Forelimb muscle (tissue), 1 donor: ENCODE data around the gene WDR27. TPM values are rescaled to one million over a fixed set of nuclear protein-coding genes. Genes with fewer than 3 reads are reported as not detected.
"Not testable (repeated sequence)": the region's sequence is repeated elsewhere in the genome, so short reads cannot be mapped to it uniquely, and the experiment has no call there.

Source experiments
- DNase-seq: peaks from one replicate; pipeline ENCODE4 v3.0.0-alpha.2; 2013; ENCODE audit warnings: low read depth
- polyA plus RNA-seq: library from polyadenylated mRNA; unstranded; fragments of 120-200 nt; gene quantifications from one replicate; pipeline ENCODE4 v1.2.1, GENCODE V29; 2013; ENCODE audit not compliant: insufficient read length

WDR27 gene
- polyA plus RNA-seq, 1 donor: 42.5 TPM

DNA sequence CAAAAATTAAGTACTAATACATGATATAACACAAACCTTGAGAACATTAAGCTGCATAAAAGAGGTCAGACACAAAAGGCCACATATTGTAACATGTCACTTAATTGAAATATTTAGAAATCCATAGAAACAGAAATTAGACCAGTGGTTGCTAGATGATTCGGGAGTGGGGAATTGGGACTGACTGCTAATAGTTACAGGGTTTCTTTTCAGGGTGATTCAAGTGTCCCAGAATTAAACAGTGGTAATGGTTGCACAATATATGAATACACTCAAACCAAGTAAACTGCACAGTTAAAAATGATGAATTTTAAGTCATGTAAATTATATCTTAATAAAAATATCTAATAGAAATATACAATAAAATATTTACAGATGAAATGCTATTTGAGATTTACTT lies 174.5 kb downstream of the WDR27 start:
- no peak for DNase-seq

- no peak for DNase-seq
These were observed 180.0 kb downstream of the WDR27 start for GRCh38 chr6:169521825-169522224.

- DNase-seq: no peak
These were observed 181.7 kb downstream of the WDR27 start for GRCh38 chr6:169520104-169520503.

- no peak for DNase-seq
These were observed 183.4 kb downstream of the WDR27 start for GRCh38 chr6:169518451-169518850.

GRCh38 chr6:169513478-169514193 lies 188.2 kb downstream of the WDR27 start:
- no peak for DNase-seq

DNA sequence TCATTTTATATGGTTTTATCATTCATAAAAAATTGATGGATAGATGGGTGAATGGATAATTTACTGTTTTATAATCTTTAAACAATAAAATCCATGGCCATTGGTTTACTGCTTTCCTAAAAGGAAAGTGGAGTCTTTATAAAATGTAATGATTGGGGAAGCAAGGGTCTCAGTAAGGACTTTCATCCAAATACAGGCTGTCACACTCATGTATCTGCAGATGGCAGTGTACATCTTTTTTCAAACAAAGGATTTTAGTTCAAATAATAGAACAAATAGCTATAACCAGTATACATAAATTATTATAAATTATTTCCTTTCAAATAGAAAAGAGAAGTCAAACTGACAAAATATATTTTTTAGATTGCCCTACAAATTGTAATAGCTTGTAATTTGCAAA lies 190.0 kb downstream of the WDR27 start:
- DNase-seq: not testable (repeated sequence)

DNA sequence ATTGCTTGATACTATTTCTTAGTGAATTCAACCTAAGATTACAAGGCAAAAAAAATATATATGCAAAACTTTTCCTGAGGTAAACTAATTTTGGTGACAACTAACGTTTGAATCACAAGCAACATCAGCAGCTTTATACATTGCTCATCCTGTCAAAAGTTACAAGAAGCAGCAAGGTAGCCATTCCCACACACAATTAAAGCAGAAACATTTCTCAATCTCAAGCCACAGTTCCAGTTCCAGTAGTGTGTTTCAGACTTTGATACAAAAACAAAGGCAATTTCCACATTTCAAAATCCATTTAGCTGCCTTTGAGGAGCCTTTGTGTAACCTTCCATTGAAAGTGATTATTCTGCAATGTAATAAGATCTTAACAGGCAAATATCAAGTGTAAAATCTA lies 191.0 kb downstream of the WDR27 start:
- DNase-seq: no peak

DNA sequence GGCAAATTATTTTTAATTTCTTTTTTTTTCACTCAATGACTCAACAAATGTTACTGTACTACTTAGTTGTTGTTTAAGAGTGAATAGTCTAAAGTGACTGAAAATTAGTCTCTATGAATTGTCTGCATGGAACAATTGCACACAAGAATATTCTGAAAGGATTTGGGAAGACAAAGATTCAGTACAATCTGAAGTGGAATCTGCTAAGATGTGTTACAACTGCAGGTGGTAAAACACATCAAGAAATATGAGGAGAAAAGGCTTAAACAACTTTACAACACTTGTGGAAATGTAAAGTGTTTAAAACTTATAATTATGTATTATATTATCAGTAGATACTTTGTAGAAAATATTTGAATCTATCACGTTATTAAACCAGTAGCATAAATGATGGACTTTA lies 193.4 kb downstream of the WDR27 start:
- no peak for DNase-seq

GRCh38 chr6:169503422-169504152 lies 198.2 kb downstream of the WDR27 start:
- peak; percentile 56 for DNase-seq

DNA sequence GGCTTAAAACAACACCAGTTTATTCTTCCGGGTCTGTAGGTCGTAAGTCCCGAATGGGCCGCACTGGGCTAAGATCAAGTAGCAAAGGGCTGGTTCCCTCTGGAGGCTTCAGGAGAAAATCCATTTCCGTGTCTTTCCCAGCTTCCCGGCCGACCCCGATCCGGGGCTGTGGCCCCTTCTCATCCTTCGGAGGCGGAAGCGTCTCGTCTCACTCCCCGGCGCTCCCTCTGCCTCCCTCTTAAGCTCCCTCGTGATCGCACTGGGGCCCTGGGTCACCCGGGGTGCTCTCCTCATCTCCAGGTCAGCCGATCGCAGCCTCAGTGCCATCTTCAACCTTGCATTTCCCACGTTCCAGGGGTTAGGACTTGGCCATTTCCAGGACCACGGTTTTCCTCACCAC lies 199.4 kb downstream of the WDR27 start:
- no peak for DNase-seq

DNA sequence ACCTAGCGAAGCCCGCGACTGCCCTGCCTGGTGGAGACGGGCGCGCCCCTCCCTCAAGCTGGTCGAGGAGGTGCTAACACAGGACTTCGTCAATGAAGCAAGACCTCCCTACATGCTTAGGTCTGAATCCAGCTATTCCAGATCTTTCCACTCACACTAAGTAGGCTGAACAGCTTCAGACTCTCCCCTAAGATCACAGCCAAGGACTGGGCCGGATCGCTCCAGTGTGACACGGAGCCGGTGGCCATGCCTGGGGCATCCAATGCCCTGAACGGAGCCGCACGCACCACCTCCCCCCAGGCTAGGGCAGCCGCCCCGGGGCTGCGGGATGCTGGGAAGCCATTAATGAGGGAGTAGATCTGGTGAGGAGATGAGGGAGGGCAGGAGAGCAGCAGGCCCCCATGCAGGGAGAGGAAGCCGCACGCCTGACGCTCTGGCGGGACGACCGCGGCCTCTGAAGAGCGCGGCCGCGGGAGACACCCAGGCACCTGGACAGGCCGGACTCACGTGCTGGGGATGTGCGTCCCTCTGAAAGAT lies 200.0 kb downstream of the WDR27 start:
- no peak for DNase-seq

- DNase-seq: no peak
These were observed 200.7 kb downstream of the WDR27 start for GRCh38 chr6:169501128-169501527.

DNA sequence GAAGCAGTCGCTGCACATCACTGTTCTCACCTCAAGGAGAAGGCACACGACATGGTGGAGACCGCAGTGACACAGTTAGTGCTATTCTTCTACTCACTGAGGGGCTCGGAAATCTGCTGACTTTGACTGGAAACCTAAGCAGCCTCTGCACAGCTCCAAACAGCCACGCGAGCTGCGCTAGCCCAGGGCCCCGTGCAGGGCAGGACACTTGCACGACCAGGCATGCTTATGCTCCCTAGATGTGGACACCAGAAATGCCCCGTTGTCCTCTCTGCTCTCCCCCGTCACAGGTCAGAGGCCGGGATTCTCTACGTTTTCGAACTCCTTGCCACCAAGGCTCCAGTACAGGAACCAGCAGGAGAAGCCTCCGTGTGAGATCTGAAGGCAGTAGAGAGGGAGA lies 201.1 kb downstream of the WDR27 start:
- no peak for DNase-seq

DNA sequence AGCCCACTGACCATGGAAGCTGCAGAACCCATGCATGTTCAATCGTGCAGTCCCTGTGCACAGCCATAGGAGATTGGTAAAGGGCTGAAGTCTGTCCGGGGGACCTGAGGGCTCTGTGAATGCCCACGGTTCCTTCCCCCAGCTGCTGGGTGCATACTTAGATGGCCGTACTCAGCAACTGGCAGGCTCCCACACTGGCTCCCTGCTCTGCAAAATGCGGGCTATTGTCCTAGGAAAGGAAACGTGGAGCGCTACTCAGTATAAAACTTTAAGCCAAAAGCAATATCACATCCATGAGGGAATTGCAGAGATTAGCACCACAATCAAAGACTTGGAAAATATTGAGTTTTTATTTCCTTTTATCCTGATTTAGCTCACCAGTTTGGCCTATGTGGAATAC lies 202.0 kb downstream of the WDR27 start:
- no peak for DNase-seq

DNA sequence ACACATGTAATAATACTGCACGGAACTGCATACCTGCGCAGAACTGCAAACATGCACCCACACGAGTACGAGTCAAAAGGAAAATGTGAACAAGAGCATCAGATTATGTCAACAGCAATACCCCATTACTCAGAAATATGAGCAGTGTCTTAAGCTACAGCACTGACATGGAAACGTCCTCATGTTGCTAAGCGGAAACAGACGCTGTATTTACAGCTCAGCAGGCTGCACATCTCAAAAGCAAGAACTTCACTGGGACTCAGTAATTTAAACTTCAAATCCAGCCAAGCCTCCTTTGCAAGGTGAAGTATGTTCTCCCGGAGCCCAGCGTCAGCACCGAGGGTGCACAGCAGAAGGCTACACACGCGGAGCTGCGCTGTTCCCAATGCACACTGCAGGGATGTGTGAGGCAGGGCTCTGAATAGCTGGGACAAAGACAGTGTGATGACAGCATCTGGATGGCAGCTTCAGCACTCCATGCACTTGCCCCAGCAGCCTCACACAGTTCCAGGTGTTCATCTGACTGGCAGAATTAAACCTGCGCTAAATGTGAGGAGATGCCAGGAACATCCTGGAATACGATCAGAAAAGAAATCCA lies 202.8 kb downstream of the WDR27 start:
- no peak for DNase-seq

DNA sequence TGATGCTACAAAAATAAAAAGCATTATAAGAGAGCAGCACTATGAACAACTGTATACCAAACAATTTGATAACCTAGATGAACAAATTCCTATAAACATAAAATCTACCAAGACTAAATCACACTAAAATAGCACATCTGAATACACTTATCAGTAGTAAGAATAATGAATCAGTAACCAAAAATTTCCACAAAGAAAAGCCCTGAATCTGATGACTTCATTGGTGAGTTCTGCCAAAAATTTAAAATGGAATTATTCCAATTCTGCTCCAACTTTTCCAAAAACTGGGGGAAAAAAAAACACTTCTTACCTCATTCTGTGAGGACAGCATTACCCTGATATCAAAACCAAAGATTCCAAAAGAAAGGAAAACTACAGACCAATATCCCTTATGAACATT lies 206.2 kb downstream of the WDR27 start:
- DNase-seq: no peak

DNA sequence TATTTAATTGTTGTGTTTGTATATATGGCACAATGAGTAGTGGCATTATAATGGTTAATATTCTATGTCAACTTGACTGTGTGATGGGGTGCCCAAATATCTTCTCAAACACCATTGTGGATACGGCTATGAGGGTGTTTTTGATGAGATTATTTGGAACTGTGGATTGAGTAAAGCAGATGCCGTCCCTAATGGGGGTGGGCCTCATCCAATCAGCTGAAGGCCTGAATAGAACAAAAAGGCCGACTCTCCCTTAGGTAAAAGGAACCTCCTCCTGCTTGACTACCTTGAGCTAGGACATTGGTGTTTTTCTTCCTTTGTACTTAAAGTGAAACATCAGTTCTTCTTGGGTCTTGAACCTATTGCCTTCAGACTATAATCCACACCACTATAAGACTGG lies 207.8 kb downstream of the WDR27 start:
- no peak for DNase-seq

DNA sequence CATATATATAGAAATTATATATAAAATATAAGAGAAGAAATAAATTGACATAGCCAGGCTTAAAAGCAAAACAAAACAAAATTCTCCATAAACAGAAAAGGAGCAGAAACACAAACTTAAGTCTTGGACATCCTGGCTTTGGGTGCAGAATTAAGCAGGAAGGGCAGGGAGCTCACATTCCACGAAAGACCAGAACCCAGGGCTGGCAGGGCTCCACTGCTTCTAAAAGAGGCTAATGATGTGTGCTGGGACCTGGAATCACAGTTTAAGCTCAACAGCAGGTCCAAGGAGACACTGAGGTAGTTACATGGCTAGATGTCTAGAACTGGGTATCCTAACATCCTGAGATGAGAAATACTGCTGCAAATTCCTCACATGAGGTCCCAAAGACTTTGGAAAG lies 210.3 kb downstream of the WDR27 start:
- no peak for DNase-seq

DNA sequence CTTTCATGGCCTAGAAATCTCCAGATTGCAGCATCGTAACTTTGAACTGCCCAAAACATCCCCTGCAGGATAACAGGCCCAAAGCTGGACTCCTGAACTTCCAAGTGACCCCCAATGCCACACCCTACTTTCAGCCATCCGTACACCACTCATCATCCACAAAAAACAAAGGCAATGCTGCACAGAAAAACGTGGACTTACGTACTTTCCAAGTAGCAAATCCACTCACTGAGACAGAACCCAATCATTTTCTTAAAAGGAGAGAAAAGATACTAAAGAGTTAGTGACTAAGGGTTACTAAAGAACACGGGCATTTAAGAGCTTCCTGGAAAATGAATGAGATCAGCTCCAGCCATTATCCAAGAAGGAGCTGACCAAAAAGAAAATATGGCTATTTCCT lies 211.0 kb downstream of the WDR27 start:
- no peak for DNase-seq

GRCh38 chr6:169490246-169490641 lies 211.6 kb downstream of the WDR27 start:
- DNase-seq: peak; percentile 51

DNA sequence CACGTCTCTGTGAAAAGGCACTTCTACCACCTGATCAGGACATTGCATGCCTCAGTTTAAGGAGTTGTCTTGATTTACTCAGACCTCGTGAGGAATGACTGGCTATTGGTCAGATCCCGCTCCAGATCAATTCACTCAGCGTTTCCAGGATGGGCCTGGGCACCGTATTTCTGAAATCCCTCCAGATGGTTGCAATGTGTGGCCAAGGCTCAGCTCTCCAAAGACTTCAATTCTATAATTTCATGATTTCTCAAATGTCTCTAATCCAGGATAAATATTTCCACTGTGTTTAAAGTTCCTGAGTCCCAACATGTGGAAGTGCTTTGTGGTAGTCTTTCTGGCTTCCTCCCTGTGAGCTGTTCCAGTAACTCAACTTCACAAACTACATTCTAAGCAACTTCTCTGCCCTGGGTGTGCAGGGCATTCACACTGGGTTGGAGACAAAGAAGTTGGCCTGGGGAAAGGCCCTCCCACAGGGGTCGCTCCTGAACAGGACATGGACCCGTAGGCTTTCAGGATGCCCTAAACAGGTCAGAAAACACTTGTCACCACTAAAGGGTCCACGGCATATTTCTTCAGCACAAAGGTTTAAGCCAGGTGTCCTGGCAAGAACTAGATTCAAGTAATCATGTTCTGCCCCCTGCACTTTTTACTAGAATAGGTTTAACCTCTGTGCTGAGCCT lies 212.1 kb downstream of the WDR27 start:
- peak; percentile 61 for DNase-seq
